Glutamatergic neuron (in vitro differentiated cells): ENCODE measurements around the gene CEP85. TPM values are rescaled to one million over a fixed set of nuclear protein-coding genes. Genes with fewer than 3 reads are reported as not detected.
A peak's percentile ranks its signal among the peaks of the same experiment; 100 is the strongest.

Experiments
- DNase-seq: peaks from one replicate; pipeline ENCODE4 v3.0.0; 2022
- H3K27ac Mint-ChIP-seq: one replicate; pipeline ENCODE4 v1.8.0; 2020; ENCODE audit warnings: mild to moderate bottlenecking, mixed read lengths, inconsistent platforms; ENCODE audit not compliant: unreplicated experiment
- H3K27me3 Mint-ChIP-seq: one replicate; pipeline ENCODE4 v1.8.0; 2020; ENCODE audit warnings: mild to moderate bottlenecking, moderate library complexity, mixed read lengths, inconsistent platforms; ENCODE audit not compliant: unreplicated experiment
- H3K36me3 Mint-ChIP-seq: one replicate; pipeline ENCODE4 v1.8.0; 2020; ENCODE audit warnings: mild to moderate bottlenecking, mixed read lengths, inconsistent platforms; ENCODE audit not compliant: unreplicated experiment
- H3K4me1 Mint-ChIP-seq: one replicate; pipeline ENCODE4 v1.8.0; 2020; ENCODE audit warnings: mild to moderate bottlenecking, low read depth, mixed read lengths, inconsistent platforms; ENCODE audit not compliant: unreplicated experiment
- H3K4me3 Mint-ChIP-seq: one replicate; pipeline ENCODE4 v1.8.0; 2020; ENCODE audit warnings: mild to moderate bottlenecking, mixed read lengths, inconsistent platforms; ENCODE audit not compliant: unreplicated experiment
- H3K9me3 Mint-ChIP-seq: one replicate; pipeline ENCODE4 v1.8.0; 2020; ENCODE audit warnings: mild to moderate bottlenecking, moderate library complexity, mixed read lengths, inconsistent platforms; ENCODE audit not compliant: unreplicated experiment
- CTCF ChIP-seq: fragments of 200-600 bp; sonication (generic); IDR thresholded peaks from one replicate; pipeline ENCODE4 v1.5.0; 2021; ENCODE audit not compliant: partially characterized antibody, unreplicated experiment
- total RNA-seq: library from RNA; stranded (reverse); fragmentation: NEBNext Ultra II Directional; extraction: Animal tissue kit (Norgen Biotek cat#: 25700); gene quantifications from one replicate; pipeline ENCODE4 v1.2.1, GENCODE V29; 2021; ENCODE audit not compliant: unreplicated experiment

The CEP85 gene
- total RNA-seq, 1 donor from 2014 or later: 28.2 TPM

- Mint-ChIP-seq H3K9me3 (peaks cover 4% of the 10 kb centered on the region), H3K4me1 (peaks cover 48% of the 10 kb centered on the region), H3K36me3 (no peaks in the 10 kb centered on the region), H3K27me3 (peaks cover 13% of the 10 kb centered on the region), H3K4me3 (peak within 1 kb of the TSS; percentile 92), H3K27ac (peak within 1 kb of the TSS; percentile 97)
- DNase-seq: peak; percentile 89
- TF ChIP-seq CTCF: no peak
Measured at GRCh38 chr1:26279456-26280332, 45.7 kb downstream of the CEP85 start, which contains the start of gene SH3BGRL3. TSS of gene SH3BGRL3 (plus strand) at chr1:26280086. CDS start at chr1:26280156, 70 bp downstream.

- H3K9me3 Mint-ChIP-seq: peaks cover 6% of the 10 kb centered on the region
- peak overlapping the region; percentile 92 for H3K4me3 Mint-ChIP-seq
- H3K27me3 Mint-ChIP-seq: peaks cover 15% of the 10 kb centered on the region
- peak; percentile 44 for DNase-seq
- no peak for TF ChIP-seq CTCF
- H3K36me3 Mint-ChIP-seq: no peaks in the 10 kb centered on the region
- H3K4me1 Mint-ChIP-seq: peaks cover 52% of the 10 kb centered on the region
- peak overlapping the region; percentile 87 for H3K27ac Mint-ChIP-seq
Measured at GRCh38 chr1:26280333-26281042, 46.5 kb downstream of the CEP85 start.

DNA sequence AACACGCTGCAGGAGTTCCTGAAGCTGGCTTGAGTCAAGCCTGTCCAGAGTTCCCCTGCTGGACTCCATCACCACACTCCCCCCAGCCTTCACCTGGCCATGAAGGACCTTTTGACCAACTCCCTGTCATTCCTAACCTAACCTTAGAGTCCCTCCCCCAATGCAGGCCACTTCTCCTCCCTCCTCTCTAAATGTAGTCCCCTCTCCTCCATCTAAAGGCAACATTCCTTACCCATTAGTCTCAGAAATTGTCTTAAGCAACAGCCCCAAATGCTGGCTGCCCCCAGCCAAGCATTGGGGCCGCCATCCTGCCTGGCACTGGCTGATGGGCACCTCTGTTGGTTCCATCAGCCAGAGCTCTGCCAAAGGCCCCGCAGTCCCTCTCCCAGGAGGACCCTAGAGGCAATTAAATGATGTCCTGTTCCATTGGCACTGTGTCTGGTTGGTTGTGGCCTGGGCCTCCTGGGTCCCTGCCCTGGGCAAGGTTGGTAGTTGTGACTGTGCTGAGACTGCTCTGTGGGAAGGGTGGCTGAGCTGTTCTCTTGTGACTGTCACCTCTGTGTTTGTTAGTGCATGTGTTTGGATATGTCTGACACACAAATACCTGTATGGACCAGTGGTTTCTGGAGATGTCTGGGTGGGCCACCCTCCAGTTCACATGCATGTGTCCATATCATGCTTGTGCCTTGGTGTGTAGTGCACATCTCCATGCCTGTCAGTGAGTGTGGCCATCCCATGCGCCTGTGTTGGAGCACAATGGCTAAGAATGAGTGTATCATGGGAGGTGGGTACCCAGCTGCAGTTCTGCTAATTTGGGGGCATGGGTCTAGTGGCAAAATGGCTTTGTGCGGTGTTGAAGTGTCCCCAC, 47.3 kb downstream of the CEP85 start:
- H3K4me1 Mint-ChIP-seq: peaks cover 51% of the 10 kb centered on the region
- peak overlapping the region; percentile 85 for H3K27ac Mint-ChIP-seq
- H3K4me3 Mint-ChIP-seq: peak overlapping the region; percentile 92
- H3K36me3 Mint-ChIP-seq: no peaks in the 10 kb centered on the region
- peaks cover 6% of the 10 kb centered on the region for H3K9me3 Mint-ChIP-seq
- H3K27me3 Mint-ChIP-seq: peaks cover 15% of the 10 kb centered on the region
- no peak for TF ChIP-seq CTCF
- no peak for DNase-seq

DNA sequence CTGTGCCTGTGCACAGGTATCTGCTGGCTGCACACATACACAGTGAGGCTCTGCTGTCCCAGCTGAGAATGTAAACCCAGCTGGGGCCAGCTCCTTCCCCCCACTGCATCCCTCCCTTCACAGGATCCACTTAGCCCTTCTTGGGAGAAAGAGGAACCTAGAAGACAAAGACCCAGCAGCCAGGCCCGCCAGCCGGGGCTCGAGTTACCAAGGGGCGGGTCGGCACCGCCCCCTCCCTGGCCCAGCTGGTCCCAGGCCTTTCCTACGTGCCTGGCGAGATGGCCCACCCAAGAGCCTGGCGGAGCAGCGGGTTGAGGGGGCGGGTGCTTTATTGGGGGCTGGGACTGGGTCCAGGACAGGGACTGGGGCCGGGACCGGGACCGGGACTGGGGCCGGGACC, 48.0 kb downstream of the CEP85 start:
- DNase-seq: peak; percentile 63
- Mint-ChIP-seq H3K27ac (peak overlapping the region; percentile 85), H3K9me3 (peaks cover 8% of the 10 kb centered on the region), H3K4me1 (peaks cover 52% of the 10 kb centered on the region), H3K36me3 (no peaks in the 10 kb centered on the region), H3K4me3 (peak overlapping the region; percentile 92), H3K27me3 (peaks cover 19% of the 10 kb centered on the region)
- no peak for TF ChIP-seq CTCF
